ENCODE measurements around the gene TBX19. TPM values are rescaled to one million over a fixed set of nuclear protein-coding genes. Genes with fewer than 3 reads are reported as not detected.

TBX19 gene
- total and polyA plus RNA-seq, 2 of the 8 experiments (the other 6 are each of a cell fraction or from before 2014, with no cell fraction given) = 1.0 to 1.8 TPM

DNA sequence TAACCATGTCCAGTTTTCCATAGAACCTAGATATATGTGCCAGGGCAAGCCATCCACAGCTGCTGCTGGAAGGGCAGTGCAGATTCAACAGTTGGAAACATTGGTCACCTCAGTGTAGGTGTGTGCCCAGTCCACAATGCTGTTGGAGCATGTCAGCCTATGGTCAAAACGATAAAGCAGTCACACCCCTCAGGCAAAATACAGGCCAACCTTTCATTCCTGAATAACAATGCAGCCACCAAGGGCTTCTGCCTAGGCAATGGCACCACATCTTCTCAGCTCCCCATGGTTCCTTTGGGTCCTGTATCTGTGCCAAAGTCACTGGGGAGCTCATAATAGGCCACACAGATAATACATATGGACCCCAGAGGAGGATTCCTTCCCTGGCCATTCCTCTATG lies 15.1 kb upstream of the TBX19 start:
- H3K23me2 ChIP-seq (ENCODE audit: low read depth, low read length) = no peaks in the 10 kb centered on the region
- no peak for FAIRE-seq
- no peak for DNase-seq (ENCODE audit: low read depth in 1 of 2, low spot score in 2 of 2)
- H4K20me1 ChIP-seq (replicated peaks in 1 of 2; ENCODE audit: control insufficient read depth in 1 of 2, insufficient read depth in 2 of 2, low read length in 2 of 2) = no peaks in the 10 kb centered on the region
- TF ChIP-seq RBBP5 (IDR thresholded peaks at IDR 0.05; ENCODE audit: borderline replicate concordance, low read depth, low read length) (no peak), SIX5 (IDR thresholded peaks at IDR 0.05; ENCODE audit: low read depth, low read length) (no peak), EGR1 (IDR thresholded peaks at IDR 0.05; ENCODE audit: borderline replicate concordance, low read depth, low read length) (no peak), ATF2 (IDR thresholded peaks at IDR 0.05; ENCODE audit: low read length) (no peak), PHF8 (conservative IDR thresholded peaks at IDR 0.05; ENCODE audit: low read depth, low read length) (no peak), HDAC2 (IDR thresholded peaks at IDR 0.05; ENCODE audit: borderline replicate concordance in 1 of 2, low read depth in 2 of 2, low read length in 2 of 2) (no peak)
- no peak overlapping the region for H2BK12ac ChIP-seq (ENCODE audit: low read depth, low read length)
- ChIA-PET POLR2A (ENCODE audit: partially characterized antibody) (no interaction called here), CTCF (ENCODE audit: partially characterized antibody) (no interaction called here)
- H3K9ac ChIP-seq (replicated peaks in 1 of 4; ENCODE audit: extremely low read depth in 1 of 4, low read depth in 3 of 4, low read length in 3 of 4) = no peak overlapping the region
- no peak overlapping the region for H2BK20ac ChIP-seq (ENCODE audit: low read length)
- H3K36me3 ChIP-seq (ENCODE audit: control insufficient read depth in 2 of 4, insufficient read depth in 4 of 4, low read length in 3 of 4) = 0 out of 8 replicates have a peak, but pooled peaks cover 0 to 3% (median 0%) of the 10 kb centered on the region in 4 experiments
- no peak overlapping the region for H3K14ac ChIP-seq (ENCODE audit: insufficient read length)
- no peak overlapping the region for H3K4me3 ChIP-seq (ENCODE audit: extremely low read depth in 1 of 4, insufficient read depth in 2 of 4, low read depth in 3 of 4, low read length in 4 of 4)
- 79% methylated on average over 1 of the region's 1 CpG; no CpG with 5 or more reads in 1 of the 2 experiments for WGBS, 2 experiments (ENCODE audit: extremely low coverage in 1 of 2, insufficient coverage in 1 of 2, insufficient read length in 1 of 2, insufficient replicate concordance in 2 of 2, low coverage in 1 of 2, low lambda C conversion rate in 2 of 2, missing lambda C conversion rate in 1 of 2)
- no peak overlapping the region for H3K23ac ChIP-seq (ENCODE audit: insufficient read length)
- H3K4me2 ChIP-seq (ENCODE audit: insufficient read depth in 1 of 2, low read depth in 2 of 2, low read length in 2 of 2) = no peak overlapping the region
- H4K91ac ChIP-seq (replicated peaks; ENCODE audit: insufficient read length, low read length) = no peak overlapping the region
- H3K4me1 ChIP-seq (replicated peaks in 1 of 4; ENCODE audit: control insufficient read depth in 3 of 4, insufficient read depth in 4 of 4, low read length in 3 of 4) = peaks cover 0 to 4% (median 1%) of the 10 kb centered on the region in 4 experiments; a peak in 3 of 7 replicates
- no peak overlapping the region for H4K8ac ChIP-seq (ENCODE audit: extremely low read depth, insufficient read depth, low read length)
- no peak overlapping the region for H3K18ac ChIP-seq (ENCODE audit: extremely low read depth, low read length)
- no peak overlapping the region for H3K56ac ChIP-seq (replicated peaks; ENCODE audit: insufficient read length, low read depth, low read length)
- H3K79me2 ChIP-seq (ENCODE audit: control insufficient read depth in 1 of 2, insufficient read depth in 2 of 2, low read length in 2 of 2) = no peaks in the 10 kb centered on the region
- H2AK5ac ChIP-seq (ENCODE audit: low read depth, low read length) = no peak overlapping the region
- H3K9me3 ChIP-seq (ENCODE audit: insufficient read depth in 2 of 2, low read depth in 1 of 2, low read length in 1 of 2) = peaks cover 0 to 4% of the 10 kb centered on the region in 2 experiments; a peak in 1 of 4 replicates
- no peak overlapping the region for H3K4ac ChIP-seq (replicated peaks; ENCODE audit: insufficient read length, low read depth, low read length)
- H3K27ac ChIP-seq (ENCODE audit: low read depth, low read length) = no peak overlapping the region
- H4K5ac ChIP-seq (ENCODE audit: insufficient read length, low read depth, low read length) = no peak overlapping the region
- H2BK15ac ChIP-seq (ENCODE audit: low read length) = no peak overlapping the region
- H3K27me3 ChIP-seq (replicated peaks in 1 of 4; ENCODE audit: control insufficient read depth in 3 of 4, extremely low read depth in 1 of 4, insufficient read depth in 3 of 4, low read length in 3 of 4) = no peaks in the 10 kb centered on the region
- no peak overlapping the region for H2BK120ac ChIP-seq (replicated peaks; ENCODE audit: low read depth, low read length)
- no peak overlapping the region for H2BK5ac ChIP-seq (ENCODE audit: low read depth, low read length)
- H2AFZ ChIP-seq (ENCODE audit: low read length) = no peak overlapping the region
- H3K79me1 ChIP-seq (ENCODE audit: low read depth, low read length) = no peaks in the 10 kb centered on the region

All from H1 (cell line).